Measurements from ENCODE around the gene PLXNA1.
A peak's percentile ranks its signal among the peaks of the same experiment; 100 is the strongest.

The PLXNA1 gene

GRCh38 chr3:126990890-126991289 is 8.0 kb downstream of the PLXNA1 start:
- no peak for TF ChIP-seq POLR2A (IDR thresholded peaks at IDR 0.05; ENCODE audit: low read depth, low read length)
- no peak for FAIRE-seq

GRCh38 chr3:126991366-126992200 is 8.7 kb downstream of the PLXNA1 start:
- FAIRE-seq (no peak), DNase-seq (ENCODE audit: insufficient read length) (no peak)
- TF ChIP-seq POLR2A (IDR thresholded peaks at IDR 0.05; ENCODE audit: low read depth, low read length) (no peak), TAF1 (IDR thresholded peaks at IDR 0.05; ENCODE audit: borderline replicate concordance, low read depth, low read length) (no peak), POLR2AphosphoS5 (IDR thresholded peaks at IDR 0.05; ENCODE audit: low read depth, low read length) (no peak)

More at GRCh38 chr3:126990890-126991289, 8.0 kb downstream of the PLXNA1 start:
- no peak for DNase-seq (ENCODE audit: insufficient read length)

DNA sequence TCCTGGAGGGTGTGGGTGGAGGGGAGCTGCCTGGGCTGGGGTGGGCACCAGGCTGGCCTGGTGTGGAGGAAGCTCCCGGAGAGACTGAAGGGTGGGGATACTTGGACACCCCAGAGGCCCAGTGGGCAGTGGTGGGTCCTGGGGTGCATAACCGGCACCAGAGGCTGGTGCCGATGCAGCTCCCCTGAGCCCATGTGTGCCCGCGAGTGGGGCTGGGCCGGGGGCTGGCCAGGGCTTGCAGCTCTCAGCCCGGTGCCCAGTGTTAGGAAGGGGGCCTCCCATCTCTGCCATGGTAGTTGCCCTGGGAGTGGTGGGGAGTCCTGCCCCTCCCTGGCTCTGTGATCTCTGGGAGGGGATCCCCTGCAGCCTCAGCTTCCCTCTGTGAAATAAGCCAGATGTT is 9.3 kb downstream of the PLXNA1 start:
- TF ChIP-seq TAF1 (IDR thresholded peaks at IDR 0.05; ENCODE audit: borderline replicate concordance, low read depth, low read length), result no peak
- no peak for TF ChIP-seq POLR2AphosphoS5 (IDR thresholded peaks at IDR 0.05; ENCODE audit: low read depth, low read length)
- no peak for TF ChIP-seq POLR2A (IDR thresholded peaks at IDR 0.05; ENCODE audit: low read depth, low read length)
- no peak for FAIRE-seq

GRCh38 chr3:126992776-126993175 is 9.9 kb downstream of the PLXNA1 start:
- DNase-seq (ENCODE audit: insufficient read length), result no peak
- FAIRE-seq, result no peak
- TF ChIP-seq POLR2A (IDR thresholded peaks at IDR 0.05; ENCODE audit: low read depth, low read length), result no peak
- TF ChIP-seq POLR2AphosphoS5 (IDR thresholded peaks at IDR 0.05; ENCODE audit: low read depth, low read length), result no peak
- no peak for TF ChIP-seq TAF1 (IDR thresholded peaks at IDR 0.05; ENCODE audit: borderline replicate concordance, low read depth, low read length)

More for the DNA sequence above, 9.3 kb downstream of the PLXNA1 start:
- no peak for DNase-seq (ENCODE audit: insufficient read length)

DNA sequence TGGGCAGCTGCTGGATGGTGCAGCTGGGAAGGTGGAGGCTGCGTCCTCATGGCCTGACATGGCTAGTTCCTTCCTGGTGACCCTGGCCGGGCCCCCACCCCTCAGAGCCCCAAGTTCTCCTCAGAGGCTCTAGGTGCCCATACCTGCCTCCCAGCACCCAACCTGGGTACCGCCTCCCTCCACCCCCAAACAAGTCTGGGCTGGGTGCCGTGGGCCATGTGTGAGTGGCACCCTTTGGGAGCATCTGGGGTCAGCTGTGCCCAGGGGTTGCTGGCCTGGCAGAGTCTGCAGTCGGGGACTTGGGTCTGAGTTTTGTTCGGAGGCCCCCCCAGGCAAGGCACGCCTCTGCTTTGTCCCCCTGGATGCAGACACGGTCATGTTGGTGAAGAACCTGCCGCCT is 10.5 kb downstream of the PLXNA1 start:
- DNase-seq (ENCODE audit: insufficient read length) (no peak), FAIRE-seq (no peak)
- TF ChIP-seq TAF1 (IDR thresholded peaks at IDR 0.05; ENCODE audit: borderline replicate concordance, low read depth, low read length), result no peak
- TF ChIP-seq POLR2AphosphoS5 (IDR thresholded peaks at IDR 0.05; ENCODE audit: low read depth, low read length), result no peak
- no peak for TF ChIP-seq POLR2A (IDR thresholded peaks at IDR 0.05; ENCODE audit: low read depth, low read length)

- FAIRE-seq (peak; percentile 17), DNase-seq (ENCODE audit: insufficient read length) (no peak)
- no peak for TF ChIP-seq TAF1 (IDR thresholded peaks at IDR 0.05; ENCODE audit: borderline replicate concordance, low read depth, low read length)
- no peak for TF ChIP-seq POLR2A (IDR thresholded peaks at IDR 0.05; ENCODE audit: low read depth, low read length)
- TF ChIP-seq POLR2AphosphoS5 (IDR thresholded peaks at IDR 0.05; ENCODE audit: low read depth, low read length), result no peak
Observed at GRCh38 chr3:126994661-126995245, 11.8 kb downstream of the PLXNA1 start.

DNA sequence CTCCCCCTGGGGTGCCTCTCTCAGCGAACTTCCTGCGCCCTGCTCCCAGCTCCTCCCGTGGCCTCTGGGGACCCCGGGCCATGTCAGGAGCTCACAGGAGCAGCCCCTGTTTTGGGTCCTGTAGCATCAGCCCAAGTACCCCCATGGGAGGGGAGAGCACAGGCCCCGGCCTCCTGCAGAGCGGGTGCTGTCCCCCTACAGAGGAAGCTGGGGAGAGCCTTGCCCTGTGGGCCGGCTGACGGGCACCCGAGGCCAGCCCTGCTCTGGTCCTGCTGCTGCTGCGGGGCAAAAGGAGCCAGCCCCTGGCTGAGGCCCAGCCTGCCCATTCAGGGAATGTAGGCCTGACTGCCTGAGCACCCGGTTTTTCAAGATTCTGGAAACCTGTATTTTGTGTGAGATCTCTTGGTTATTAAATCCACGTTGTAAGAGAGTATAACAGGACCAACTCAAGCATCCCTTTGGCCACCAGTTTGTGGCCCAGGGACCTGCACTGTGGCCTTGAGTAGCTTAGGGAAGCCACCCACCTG is 12.4 kb downstream of the PLXNA1 start:
- FAIRE-seq, result no peak

GRCh38 chr3:126995926-126996512 is 13.1 kb downstream of the PLXNA1 start:
- TF ChIP-seq POLR2AphosphoS5 (IDR thresholded peaks at IDR 0.05; ENCODE audit: low read depth, low read length) (no peak), TAF1 (IDR thresholded peaks at IDR 0.05; ENCODE audit: borderline replicate concordance, low read depth, low read length) (no peak), POLR2A (IDR thresholded peaks at IDR 0.05; ENCODE audit: low read depth, low read length) (no peak)

More for the DNA sequence above, 12.4 kb downstream of the PLXNA1 start:
- TF ChIP-seq TAF1 (IDR thresholded peaks at IDR 0.05; ENCODE audit: borderline replicate concordance, low read depth, low read length), result no peak
- TF ChIP-seq POLR2AphosphoS5 (IDR thresholded peaks at IDR 0.05; ENCODE audit: low read depth, low read length), result no peak
- TF ChIP-seq POLR2A (IDR thresholded peaks at IDR 0.05; ENCODE audit: low read depth, low read length), result no peak
- no peak for DNase-seq (ENCODE audit: insufficient read length)

GRCh38 chr3:126996905-126997304 is 14.0 kb downstream of the PLXNA1 start:
- TF ChIP-seq TAF1 (IDR thresholded peaks at IDR 0.05; ENCODE audit: borderline replicate concordance, low read depth, low read length) (no peak), POLR2A (IDR thresholded peaks at IDR 0.05; ENCODE audit: low read depth, low read length) (no peak), POLR2AphosphoS5 (IDR thresholded peaks at IDR 0.05; ENCODE audit: low read depth, low read length) (no peak)
- no peak for FAIRE-seq
- DNase-seq (ENCODE audit: insufficient read length), result no peak

More at GRCh38 chr3:126995926-126996512, 13.1 kb downstream of the PLXNA1 start:
- DNase-seq (ENCODE audit: insufficient read length) (no peak), FAIRE-seq (no peak)

DNA sequence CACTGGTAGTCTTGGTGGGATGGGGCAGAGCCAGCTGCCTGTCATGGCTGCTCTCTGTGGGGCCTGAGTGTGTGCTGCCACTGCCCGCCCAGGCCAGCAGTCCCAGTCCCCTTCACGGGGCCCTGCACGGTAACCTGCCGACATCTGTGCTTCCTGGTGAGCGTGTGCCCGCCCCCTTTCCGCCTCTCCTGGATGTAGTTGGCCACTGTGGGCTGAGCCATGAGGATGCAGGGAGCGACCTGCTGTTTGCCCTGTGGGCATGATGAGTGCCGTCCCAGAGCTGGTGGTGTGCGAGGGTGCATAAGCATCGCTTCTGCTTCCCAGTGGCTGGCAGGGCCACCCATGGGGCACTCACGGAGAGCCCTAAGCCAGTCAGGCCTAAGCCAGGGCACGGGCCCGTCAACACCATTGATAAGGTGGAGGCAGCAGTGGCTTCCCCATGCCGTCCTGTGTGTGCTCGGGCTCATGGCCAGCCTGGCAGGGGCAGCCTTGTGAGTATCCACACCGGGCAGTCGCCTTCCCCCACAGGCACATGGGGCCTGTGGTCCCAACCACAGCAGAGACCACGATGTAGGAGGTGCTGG is 14.6 kb downstream of the PLXNA1 start:
- no peak for FAIRE-seq
- TF ChIP-seq POLR2A (IDR thresholded peaks at IDR 0.05; ENCODE audit: low read depth, low read length), result no peak
- TF ChIP-seq TAF1 (IDR thresholded peaks at IDR 0.05; ENCODE audit: borderline replicate concordance, low read depth, low read length), result no peak
- TF ChIP-seq POLR2AphosphoS5 (IDR thresholded peaks at IDR 0.05; ENCODE audit: low read depth, low read length), result no peak

DNA sequence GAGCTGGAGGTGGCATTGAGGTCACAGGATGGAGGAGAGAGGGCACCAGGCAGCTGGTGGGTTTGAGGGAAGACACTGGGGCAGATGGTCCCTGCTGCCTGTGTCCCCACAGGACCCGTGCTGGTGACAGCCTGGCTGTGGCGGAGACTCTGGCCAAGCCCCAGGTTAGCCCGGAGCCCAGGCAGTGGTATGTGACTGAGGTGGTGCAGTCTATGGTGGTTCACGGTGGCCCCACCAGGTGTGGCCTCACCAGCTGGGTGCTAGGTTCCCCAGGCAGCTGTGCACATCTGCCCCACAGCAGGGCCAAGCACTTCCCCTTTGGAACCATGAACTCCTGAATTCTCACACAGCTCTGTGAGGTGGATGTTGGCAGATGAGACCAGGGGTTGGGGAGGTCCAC is 15.4 kb downstream of the PLXNA1 start:
- DNase-seq (ENCODE audit: insufficient read length), result no peak
- TF ChIP-seq TAF1 (IDR thresholded peaks at IDR 0.05; ENCODE audit: borderline replicate concordance, low read depth, low read length) (no peak), POLR2A (IDR thresholded peaks at IDR 0.05; ENCODE audit: low read depth, low read length) (no peak)
- FAIRE-seq, result no peak

More for the DNA sequence above, 14.6 kb downstream of the PLXNA1 start:
- no peak for DNase-seq (ENCODE audit: insufficient read length)
